Activated CD4-positive, alpha-beta T cell treated with anti-CD3 and anti-CD28 coated beads, Interleukin-2, amount 50 U/mL, for 1 hour (primary cell): ENCODE measurements around the gene PCBP3.
"Not testable (repeated sequence)": the region's sequence is repeated elsewhere in the genome, so short reads cannot be mapped to it uniquely, and the experiment has no call there.

Source experiments
- DNase-seq: peaks from one replicate; pipeline ENCODE4 v3.0.0-alpha.2; 2020

Gene PCBP3

GRCh38 chr21:45698493-45699184 lies 55.1 kb downstream of the PCBP3 start:
- DNase-seq: no peak

- DNase-seq: no peak
These were observed 55.9 kb downstream of the PCBP3 start for GRCh38 chr21:45699251-45699942.

- DNase-seq: no peak
These were observed 56.4 kb downstream of the PCBP3 start for GRCh38 chr21:45699966-45700365.

GRCh38 chr21:45700461-45700860 lies 56.9 kb downstream of the PCBP3 start:
- DNase-seq: no peak

- DNase-seq: no peak
These were observed 61.0 kb downstream of the PCBP3 start for GRCh38 chr21:45704311-45705108.

- DNase-seq: no peak
These were observed 62.8 kb downstream of the PCBP3 start for GRCh38 chr21:45706299-45706698.

- no peak for DNase-seq
These were observed 65.6 kb downstream of the PCBP3 start for GRCh38 chr21:45709173-45709572.

- no peak for DNase-seq
These were observed 66.3 kb downstream of the PCBP3 start for GRCh38 chr21:45709696-45710268.

GRCh38 chr21:45710306-45710705 lies 66.8 kb downstream of the PCBP3 start:
- not testable (repeated sequence) for DNase-seq

- DNase-seq: no peak
These were observed 70.1 kb downstream of the PCBP3 start for GRCh38 chr21:45713613-45714012.

GRCh38 chr21:45715441-45715840 lies 71.9 kb downstream of the PCBP3 start:
- DNase-seq: no peak

- DNase-seq: no peak
These were observed 74.9 kb downstream of the PCBP3 start for GRCh38 chr21:45718413-45718812.

- no peak for DNase-seq
These were observed 75.8 kb downstream of the PCBP3 start for GRCh38 chr21:45719177-45719802.

- DNase-seq: not testable (repeated sequence)
These were observed 76.7 kb downstream of the PCBP3 start for GRCh38 chr21:45720204-45720603.

GRCh38 chr21:45721671-45722070 lies 78.1 kb downstream of the PCBP3 start:
- DNase-seq: no peak

- no peak for DNase-seq
These were observed 79.8 kb downstream of the PCBP3 start for GRCh38 chr21:45723049-45723958.

GRCh38 chr21:45724345-45724961 lies 80.9 kb downstream of the PCBP3 start:
- DNase-seq: no peak

- no peak for DNase-seq
These were observed 81.7 kb downstream of the PCBP3 start for GRCh38 chr21:45724994-45725843.

GRCh38 chr21:45725844-45726200 lies 82.3 kb downstream of the PCBP3 start:
- no peak for DNase-seq

GRCh38 chr21:45726438-45726837 lies 82.9 kb downstream of the PCBP3 start:
- no peak for DNase-seq
